ENCODE measurements around the gene TMPRSS13.

TMPRSS13 gene

DNA sequence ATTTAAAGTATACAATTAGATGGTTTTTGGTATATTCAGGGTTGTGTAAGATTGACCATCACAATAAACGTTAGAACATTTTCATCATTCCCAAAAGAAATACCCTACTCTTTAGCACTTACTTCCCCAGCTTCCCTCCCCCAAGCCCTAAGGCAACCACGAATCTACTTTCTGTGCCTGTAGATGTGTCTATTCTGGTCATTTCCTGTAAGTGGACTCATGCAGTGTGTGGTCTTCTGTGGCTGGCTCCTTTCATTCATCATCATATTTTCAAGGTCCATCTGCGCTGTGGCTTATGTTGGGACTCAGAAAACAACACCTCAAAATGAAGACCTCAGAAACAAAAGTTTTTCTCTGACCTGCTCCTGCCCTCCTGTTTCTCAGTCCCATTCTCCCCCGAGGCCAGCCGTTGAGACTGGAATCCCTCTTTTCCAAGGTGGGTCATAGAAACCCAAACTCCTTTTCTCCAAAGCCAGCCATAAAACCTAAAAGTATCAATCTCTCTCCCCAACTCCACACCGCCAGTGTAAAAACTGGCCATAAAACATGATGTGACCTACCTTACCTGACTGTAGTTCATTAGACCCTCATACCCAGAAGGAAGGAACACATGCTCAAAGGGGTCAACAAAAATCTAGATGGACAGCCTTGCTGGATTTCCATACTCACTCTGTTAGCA lies 12.9 kb upstream of the TMPRSS13 start:
- no peak overlapping the region for H3K27ac ChIP-seq
- TF ChIP-seq, protein P1, sequence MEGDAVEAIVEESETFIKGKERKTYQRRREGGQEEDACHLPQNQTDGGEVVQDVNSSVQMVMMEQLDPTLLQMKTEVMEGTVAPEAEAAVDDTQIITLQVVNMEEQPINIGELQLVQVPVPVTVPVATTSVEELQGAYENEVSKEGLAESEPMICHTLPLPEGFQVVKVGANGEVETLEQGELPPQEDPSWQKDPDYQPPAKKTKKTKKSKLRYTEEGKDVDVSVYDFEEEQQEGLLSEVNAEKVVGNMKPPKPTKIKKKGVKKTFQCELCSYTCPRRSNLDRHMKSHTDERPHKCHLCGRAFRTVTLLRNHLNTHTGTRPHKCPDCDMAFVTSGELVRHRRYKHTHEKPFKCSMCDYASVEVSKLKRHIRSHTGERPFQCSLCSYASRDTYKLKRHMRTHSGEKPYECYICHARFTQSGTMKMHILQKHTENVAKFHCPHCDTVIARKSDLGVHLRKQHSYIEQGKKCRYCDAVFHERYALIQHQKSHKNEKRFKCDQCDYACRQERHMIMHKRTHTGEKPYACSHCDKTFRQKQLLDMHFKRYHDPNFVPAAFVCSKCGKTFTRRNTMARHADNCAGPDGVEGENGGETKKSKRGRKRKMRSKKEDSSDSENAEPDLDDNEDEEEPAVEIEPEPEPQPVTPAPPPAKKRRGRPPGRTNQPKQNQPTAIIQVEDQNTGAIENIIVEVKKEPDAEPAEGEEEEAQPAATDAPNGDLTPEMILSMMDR (IDR thresholded peaks at IDR 0.05) = no peak
- no peak for TF ChIP-seq ZFX (IDR thresholded peaks at IDR 0.05; ENCODE audit: borderline replicate concordance)

DNA sequence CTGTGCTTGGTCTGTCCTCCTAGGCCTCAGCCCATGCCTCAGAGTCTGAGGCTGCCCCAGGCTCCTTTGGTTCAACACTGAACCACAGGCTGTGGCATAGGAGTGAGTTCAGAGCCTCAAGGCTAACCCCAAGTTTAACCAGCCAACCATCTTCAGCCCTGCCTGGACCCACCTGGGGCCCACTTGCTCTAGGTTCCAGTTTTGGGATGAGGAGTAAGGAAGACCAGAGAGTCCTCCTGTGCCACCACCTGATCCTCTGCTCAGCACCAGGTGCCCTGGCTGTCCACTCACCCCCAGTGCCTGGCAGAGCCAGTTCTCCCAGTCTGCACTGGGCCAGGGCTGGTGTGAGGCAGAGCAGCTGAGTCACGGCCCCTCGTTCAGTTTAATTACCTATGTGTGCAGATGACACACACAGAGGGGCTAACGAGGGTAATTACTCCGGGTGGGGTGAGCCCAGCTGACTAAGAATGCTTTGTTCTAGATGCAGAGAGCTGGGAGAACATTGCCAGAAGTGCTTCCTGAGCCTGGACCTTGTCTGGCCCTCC lies 12.0 kb upstream of the TMPRSS13 start:
- no peak for TF ChIP-seq ZFX (IDR thresholded peaks at IDR 0.05; ENCODE audit: borderline replicate concordance)
- TF ChIP-seq, protein P1 (IDR thresholded peaks at IDR 0.05) = no peak
- H3K27ac ChIP-seq = no peak overlapping the region

DNA sequence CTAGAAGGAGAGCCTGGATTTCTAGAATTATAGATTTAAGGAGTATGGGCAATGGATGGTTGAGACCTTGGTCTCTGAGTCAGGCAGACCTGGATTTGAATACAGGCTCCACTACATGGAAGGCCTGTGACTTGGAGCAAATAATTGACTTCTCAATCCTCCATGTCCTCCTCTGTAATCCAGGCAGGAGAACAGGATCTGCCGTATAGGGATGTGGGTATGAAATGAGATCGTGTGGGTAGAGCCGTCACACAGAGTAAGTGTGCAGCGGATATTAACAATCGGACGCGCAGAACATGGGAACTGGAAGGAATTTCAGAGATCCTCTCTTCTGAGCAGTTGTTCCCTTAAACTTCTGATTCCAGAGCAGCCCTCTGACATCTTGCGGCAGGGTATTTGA lies 11.5 kb upstream of the TMPRSS13 start:
- H3K27ac ChIP-seq = no peak overlapping the region
- TF ChIP-seq, protein P1 (IDR thresholded peaks at IDR 0.05) = no peak
- TF ChIP-seq ZFX (IDR thresholded peaks at IDR 0.05; ENCODE audit: borderline replicate concordance) = no peak

DNA sequence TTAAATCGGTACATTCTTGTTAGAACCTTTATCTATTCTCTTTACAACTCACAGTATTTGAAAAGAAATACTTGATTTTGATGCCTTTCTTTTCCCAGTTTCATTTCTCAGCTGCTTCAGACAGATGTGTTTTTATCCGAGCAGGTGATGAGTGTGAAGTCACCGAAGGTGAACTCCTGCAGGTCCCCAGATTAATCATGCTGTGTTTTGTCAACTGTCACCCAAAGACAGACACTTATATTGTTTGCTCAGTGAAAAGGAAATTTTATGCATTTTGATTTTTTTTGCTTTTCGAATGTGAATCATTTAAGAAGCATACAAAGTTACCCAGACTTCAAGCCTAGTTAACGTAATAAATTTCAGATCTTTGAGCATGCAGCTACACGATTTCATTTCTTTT lies 7.8 kb upstream of the TMPRSS13 start:
- no peak overlapping the region for H3K27ac ChIP-seq
- TF ChIP-seq, protein P1 (IDR thresholded peaks at IDR 0.05) = no peak
- no peak for TF ChIP-seq ZFX (IDR thresholded peaks at IDR 0.05; ENCODE audit: borderline replicate concordance)

DNA sequence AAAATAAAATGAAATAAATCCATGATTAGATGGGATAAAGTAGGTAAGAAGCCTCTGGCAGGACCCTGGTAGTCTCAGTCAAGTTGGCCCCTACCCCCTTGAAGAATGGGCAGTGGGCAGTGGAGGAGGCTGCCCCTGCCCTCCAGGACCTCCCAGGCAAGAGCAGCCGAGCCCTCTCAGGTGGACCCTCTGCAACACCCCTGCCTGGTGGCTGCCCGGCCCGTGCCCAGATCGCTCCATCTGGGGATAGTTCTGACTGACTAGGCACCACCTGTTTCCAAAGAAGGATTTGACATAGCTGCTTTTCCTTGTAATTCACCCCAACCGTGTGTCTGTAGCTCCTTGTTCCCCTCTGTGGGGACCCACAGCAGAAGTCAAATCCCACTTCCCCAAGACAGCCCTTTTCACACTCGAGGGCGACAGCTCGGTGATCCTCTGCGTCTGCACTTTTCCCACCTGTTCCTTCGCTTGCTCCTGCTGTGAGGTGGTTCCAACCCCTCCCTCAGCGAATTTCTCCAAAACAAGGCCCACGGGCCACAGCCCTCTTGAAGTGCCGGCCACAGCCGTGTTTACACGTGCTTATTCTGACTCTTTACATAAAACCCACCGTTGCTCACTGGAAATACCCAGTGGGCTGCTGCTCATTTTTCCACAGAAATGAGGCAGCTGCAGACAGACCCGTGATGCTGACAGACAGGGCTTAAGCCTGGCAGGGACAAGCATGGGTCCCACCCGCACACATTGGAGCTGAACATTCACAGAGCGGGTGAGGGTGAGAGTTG lies 5.5 kb upstream of the TMPRSS13 start:
- no peak overlapping the region for H3K27ac ChIP-seq
- TF ChIP-seq, protein P1 (IDR thresholded peaks at IDR 0.05) = no peak
- TF ChIP-seq ZFX (IDR thresholded peaks at IDR 0.05; ENCODE audit: borderline replicate concordance) = no peak

DNA sequence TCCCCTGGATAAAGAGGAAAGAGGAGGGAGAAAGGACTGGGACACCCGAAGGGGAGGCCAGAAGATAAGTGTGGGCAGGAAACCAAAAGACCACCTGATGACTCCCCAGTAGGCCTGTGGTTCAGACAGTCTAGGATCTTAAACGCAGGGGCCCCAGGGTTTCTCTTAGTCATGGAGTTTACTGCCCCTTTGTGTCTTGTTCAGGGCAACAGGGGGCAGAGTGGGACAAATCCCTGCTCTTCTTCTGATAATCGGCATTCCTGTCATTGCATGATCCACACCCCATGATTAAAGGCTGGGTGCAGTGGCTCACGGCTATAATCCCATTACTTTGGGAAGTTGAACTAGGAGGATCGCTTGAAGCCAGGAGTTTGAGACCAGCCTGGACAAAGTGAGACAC lies 4.7 kb upstream of the TMPRSS13 start:
- no peak overlapping the region for H3K27ac ChIP-seq
- TF ChIP-seq, protein P1 (IDR thresholded peaks at IDR 0.05) = no peak
- TF ChIP-seq ZFX (IDR thresholded peaks at IDR 0.05; ENCODE audit: borderline replicate concordance) = no peak

DNA sequence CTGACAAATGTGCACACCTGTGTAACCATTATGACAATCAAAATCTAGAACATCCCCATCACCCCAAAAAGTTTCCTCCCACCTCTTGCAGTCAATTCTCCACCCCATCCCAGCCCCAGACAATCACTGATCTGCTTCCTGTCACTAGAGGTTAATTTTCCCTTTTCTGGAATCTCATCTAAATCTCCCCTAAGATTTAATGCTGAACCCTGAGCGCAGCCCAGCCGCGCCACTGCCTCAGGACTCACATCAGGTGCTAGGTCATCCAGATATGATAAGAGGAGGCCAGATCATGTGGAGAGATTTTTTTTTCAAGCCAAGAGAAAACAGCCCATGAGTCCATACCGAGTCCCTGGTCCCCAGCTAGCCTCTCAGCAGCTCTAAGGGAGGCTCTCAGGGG lies 4.3 kb upstream of the TMPRSS13 start:
- TF ChIP-seq, protein P1 (IDR thresholded peaks at IDR 0.05) = no peak
- no peak for TF ChIP-seq ZFX (IDR thresholded peaks at IDR 0.05; ENCODE audit: borderline replicate concordance)
- H3K27ac ChIP-seq = no peak overlapping the region

Data from 22Rv1 (cell line).